PC-9 (cell line): ENCODE measurements around the gene ATP6V1A. TPM values are rescaled to one million over a fixed set of nuclear protein-coding genes. Genes with fewer than 3 reads are reported as not detected.

Experiments
- BruUV-seq: library from RNA; stranded (reverse); fragments of 400-500 nt; replicated peaks from 2 replicates; lab custom pipeline; 2021; lab: Mats Ljungman, UMichigan
- CTCF ChIA-PET: fragments of 300-600 bp; sonication (Branson Sonifier 250); formaldehyde crosslinking; loops from one replicate; lab custom pipeline; 2022; ENCODE audit warnings: antibody characterized with exemption; lab: Charles Lee
- POLR2A ChIA-PET: fragments of 300-600 bp; sonication (Branson Sonifier 250); formaldehyde crosslinking; loops from one replicate; lab custom pipeline; 2022; ENCODE audit warnings: antibody characterized with exemption; ENCODE audit not compliant: unreplicated experiment; lab: Charles Lee
- DNase-seq, 2 experiments: peaks; one replicate each; pipeline versions ENCODE4 v3.0.0 to v3.0.0-alpha.2; 2015 to 2022; ENCODE audit warnings: mixed read lengths in 1 of 2
- H2AFZ ChIP-seq: fragments of 200-600 bp; sonication (generic); 2 replicates; pipeline ENCODE4 v1.8.1; 2017; ENCODE audit warnings: antibody characterized with exemption
- H3F3A ChIP-seq: fragments of 200-600 bp; sonication (generic); 2 replicates; pipeline ENCODE4 v1.8.1; 2017; ENCODE audit warnings: antibody characterized with exemption, mild to moderate bottlenecking, low read depth; ENCODE audit not compliant: insufficient read depth
- H3K27ac ChIP-seq: fragments of 200-600 bp; sonication (generic); 2 replicates; pipeline ENCODE4 v1.6.1; 2016; ENCODE audit warnings: mixed run types
- H3K27me3 ChIP-seq: fragments of 200-600 bp; sonication (generic); 2 replicates; pipeline ENCODE4 v1.6.1; 2016; ENCODE audit warnings: low read depth, mixed run types; ENCODE audit not compliant: insufficient read depth
- H3K36me3 ChIP-seq: fragments of 200-600 bp; sonication (generic); 2 replicates; pipeline ENCODE4 v1.6.1; 2016; ENCODE audit warnings: low read depth, mixed run types
- H3K4me1 ChIP-seq: fragments of 200-600 bp; sonication (generic); replicated peaks from 2 replicates; pipeline ENCODE4 v1.6.1; 2016; ENCODE audit warnings: mixed run types; ENCODE audit not compliant: insufficient read depth
- H3K4me2 ChIP-seq: fragments of 200-600 bp; sonication (generic); 2 replicates; pipeline ENCODE4 v1.6.1; 2017; ENCODE audit warnings: mixed run types
- H3K4me3 ChIP-seq: fragments of 200-600 bp; sonication (generic); 2 replicates; pipeline ENCODE4 v1.6.1; 2016; ENCODE audit warnings: mixed run types
- H3K79me2 ChIP-seq: fragments of 200-600 bp; sonication (generic); 2 replicates; pipeline ENCODE4 v1.6.1; 2017; ENCODE audit warnings: low read depth, mixed run types
- H3K9me2 ChIP-seq: fragments of 200-600 bp; sonication (generic); 2 replicates; pipeline ENCODE4 v1.8.1; 2017; ENCODE audit warnings: mild to moderate bottlenecking; ENCODE audit not compliant: insufficient read depth
- H3K9me3 ChIP-seq: fragments of 200-600 bp; sonication (generic); 2 replicates; pipeline ENCODE4 v1.8.1; 2016; ENCODE audit warnings: low read depth; ENCODE audit not compliant: insufficient read depth
- H4K20me1 ChIP-seq: fragments of 200-600 bp; sonication (generic); 2 replicates; pipeline ENCODE4 v1.8.1; 2017; ENCODE audit not compliant: insufficient read depth
- EZH2 ChIP-seq: fragments of 200-600 bp; sonication (generic); IDR thresholded peaks from 2 replicates; pipeline ENCODE4 v1.8.0; 2017; ENCODE audit warnings: antibody characterized with exemption, low read depth
- intact Hi-C: fragments of 100-400 bp; cut with micrococcal nuclease; formaldehyde crosslinking; loops from one replicate; pipeline ENCODE4 v1.10.0; 2022; ENCODE audit not compliant: unreplicated experiment
- total RNA-seq: library from RNA; stranded (reverse); gene quantifications from 2 replicates; pipeline ENCODE4 v1.2.3, GENCODE V29; 2021
- TF ChIP-seq, protein P1 (sequence below): fragments of 200-600 bp; sonication (generic); conservative IDR thresholded peaks from 2 replicates; pipeline ENCODE4 v1.6.1; 2017; ENCODE audit warnings: mixed run types, antibody characterized with exemption, mild to moderate bottlenecking, moderate library complexity

The ATP6V1A gene
- total RNA-seq, 1 experiment from 2014 or later, result 75.1 TPM

DNA sequence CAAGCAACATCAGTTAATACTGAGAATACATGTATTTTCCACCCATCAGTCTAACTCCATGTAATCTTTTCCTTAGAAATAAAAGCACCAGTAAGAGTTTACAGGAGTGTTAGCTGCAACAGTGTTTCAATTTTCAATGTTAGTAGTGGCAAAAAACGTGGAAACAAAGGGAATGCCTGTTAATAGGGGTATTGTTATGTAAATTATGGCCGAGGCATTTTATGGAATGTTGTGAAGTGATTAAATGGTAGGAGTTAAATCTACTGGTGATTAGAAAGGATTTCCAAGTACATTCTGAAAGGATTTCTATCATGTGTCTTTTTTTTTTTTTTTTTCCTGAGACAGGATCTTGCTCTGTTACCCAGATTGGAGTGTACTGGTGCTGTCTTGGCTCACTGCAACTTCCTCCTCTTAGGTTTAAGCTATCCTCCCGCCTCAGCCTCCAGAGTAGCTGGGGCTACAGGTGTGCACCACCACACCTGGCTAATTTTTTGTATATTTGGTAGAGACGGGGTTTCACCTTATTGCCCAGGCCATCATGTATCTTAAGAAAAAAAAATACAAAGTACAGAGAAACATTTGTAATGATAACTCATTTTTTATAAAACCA is 6.6 kb downstream of the ATP6V1A start:
- Histone ChIP-seq H4K20me1 (no peaks in the 10 kb centered on the region), H3K4me3 (no peak overlapping the region), H3K4me2 (no peak overlapping the region), H3K4me1 (peaks cover 8% of the 10 kb centered on the region), H3K9me3 (no peaks in the 10 kb centered on the region; the same call in 1 of the 2 replicates), H3K27ac (no peak overlapping the region), H3K27me3 (no peaks in the 10 kb centered on the region), H3K9me2 (no peaks in the 10 kb centered on the region), H3K36me3 (no peaks in the 10 kb centered on the region), H3K79me2 (peaks cover 18% of the 10 kb centered on the region), H2AFZ (no peak overlapping the region), H3F3A (no peaks in the 10 kb centered on the region)
- intact Hi-C loops, result no loop called here
- POLR2A ChIA-PET, result no interaction called here
- CTCF ChIA-PET, result no interaction called here
- no peak for TF ChIP-seq EZH2
- TF ChIP-seq, protein P1, sequence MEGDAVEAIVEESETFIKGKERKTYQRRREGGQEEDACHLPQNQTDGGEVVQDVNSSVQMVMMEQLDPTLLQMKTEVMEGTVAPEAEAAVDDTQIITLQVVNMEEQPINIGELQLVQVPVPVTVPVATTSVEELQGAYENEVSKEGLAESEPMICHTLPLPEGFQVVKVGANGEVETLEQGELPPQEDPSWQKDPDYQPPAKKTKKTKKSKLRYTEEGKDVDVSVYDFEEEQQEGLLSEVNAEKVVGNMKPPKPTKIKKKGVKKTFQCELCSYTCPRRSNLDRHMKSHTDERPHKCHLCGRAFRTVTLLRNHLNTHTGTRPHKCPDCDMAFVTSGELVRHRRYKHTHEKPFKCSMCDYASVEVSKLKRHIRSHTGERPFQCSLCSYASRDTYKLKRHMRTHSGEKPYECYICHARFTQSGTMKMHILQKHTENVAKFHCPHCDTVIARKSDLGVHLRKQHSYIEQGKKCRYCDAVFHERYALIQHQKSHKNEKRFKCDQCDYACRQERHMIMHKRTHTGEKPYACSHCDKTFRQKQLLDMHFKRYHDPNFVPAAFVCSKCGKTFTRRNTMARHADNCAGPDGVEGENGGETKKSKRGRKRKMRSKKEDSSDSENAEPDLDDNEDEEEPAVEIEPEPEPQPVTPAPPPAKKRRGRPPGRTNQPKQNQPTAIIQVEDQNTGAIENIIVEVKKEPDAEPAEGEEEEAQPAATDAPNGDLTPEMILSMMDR, result no peak
- BruUV-seq, result no TSS peak
- no peak for DNase-seq

DNA sequence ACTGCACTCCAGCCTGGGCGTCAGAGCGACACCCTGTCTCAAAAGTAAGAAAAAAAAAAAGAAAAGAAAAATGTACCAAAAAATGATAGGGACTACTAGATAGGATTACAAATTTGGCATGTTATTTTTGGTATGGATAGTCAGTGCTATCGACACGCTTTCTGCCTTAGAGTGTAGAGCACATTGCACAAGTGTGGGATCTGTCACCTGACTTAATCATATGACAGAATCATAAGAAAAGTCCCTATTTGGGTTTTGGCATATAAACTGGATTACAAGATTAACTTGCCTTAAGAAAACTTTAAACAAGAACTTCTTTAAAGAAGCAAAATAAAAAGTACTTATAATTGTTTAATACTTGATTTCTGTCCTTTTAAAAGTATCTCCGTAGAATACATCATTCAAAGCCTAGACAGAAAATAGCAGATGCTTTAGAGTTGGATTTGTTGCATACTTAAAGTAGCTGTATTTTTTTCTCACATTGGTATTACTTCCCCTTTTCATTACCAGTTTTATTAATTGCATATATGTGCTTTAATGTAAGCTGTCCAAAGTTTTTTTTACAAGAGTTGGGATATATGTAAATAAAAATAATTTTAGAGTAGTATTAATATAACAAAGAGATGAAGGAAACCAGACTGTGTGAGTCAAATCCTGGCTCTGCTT is 7.8 kb downstream of the ATP6V1A start:
- no peaks in the 10 kb centered on the region for H3K27me3 ChIP-seq
- H4K20me1 ChIP-seq, result no peaks in the 10 kb centered on the region
- no peaks in the 10 kb centered on the region for H3K9me2 ChIP-seq
- CTCF ChIA-PET, result no interaction called here
- H2AFZ ChIP-seq, result no peak overlapping the region
- H3K4me3 ChIP-seq, result no peak overlapping the region
- H3K4me1 ChIP-seq, result no peaks in the 10 kb centered on the region
- no peaks in the 10 kb centered on the region for H3F3A ChIP-seq
- no peak overlapping the region for H3K27ac ChIP-seq
- no peak overlapping the region for H3K4me2 ChIP-seq
- intact Hi-C loops, result no loop called here
- H3K79me2 ChIP-seq, result peaks cover 7% of the 10 kb centered on the region; the same call in 1 of the 2 replicates
- POLR2A ChIA-PET, result no interaction called here
- H3K36me3 ChIP-seq, result no peaks in the 10 kb centered on the region
- H3K9me3 ChIP-seq, result no peaks in the 10 kb centered on the region; the same call in 1 of the 2 replicates
- no TSS peak for BruUV-seq
- TF ChIP-seq, protein P1, result no peak
- TF ChIP-seq EZH2, result no peak
- DNase-seq, result no peak

DNA sequence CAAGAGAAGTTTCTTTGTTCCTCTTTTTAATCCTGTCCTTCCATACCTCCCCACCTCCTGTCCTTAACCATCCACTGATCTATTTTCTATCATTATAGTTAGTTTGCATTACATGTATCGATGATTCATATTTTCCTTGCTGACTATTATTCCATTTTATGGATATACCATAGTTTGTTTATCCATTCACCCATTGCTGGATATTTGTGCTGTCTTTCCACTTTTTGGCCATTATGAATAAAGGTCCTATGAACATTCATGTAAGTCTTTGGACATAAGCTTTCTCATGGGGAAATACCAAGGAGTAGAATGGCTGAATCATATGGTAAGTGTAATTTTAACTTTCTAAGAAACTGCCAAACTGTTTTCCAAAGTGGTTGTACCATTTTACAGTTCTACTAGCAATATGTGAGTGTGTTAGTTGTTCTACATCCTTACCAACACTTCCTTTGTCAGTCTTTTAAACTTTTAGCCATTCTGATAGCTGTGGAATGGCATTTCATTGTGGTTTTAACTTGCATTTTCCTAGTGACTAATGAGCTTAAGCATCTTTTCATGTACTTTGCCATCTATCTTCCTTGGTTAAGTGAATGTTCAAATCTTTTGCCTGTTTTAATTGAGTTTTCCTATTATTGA is 11.7 kb downstream of the ATP6V1A start:
- Histone ChIP-seq H3K9me3 (no peaks in the 10 kb centered on the region; the same call in 1 of the 2 replicates), H3K36me3 (no peaks in the 10 kb centered on the region), H4K20me1 (no peaks in the 10 kb centered on the region), H3K4me3 (no peak overlapping the region), H3F3A (no peaks in the 10 kb centered on the region), H3K27ac (no peak overlapping the region), H3K4me1 (no peaks in the 10 kb centered on the region), H3K27me3 (no peaks in the 10 kb centered on the region), H2AFZ (no peak overlapping the region), H3K4me2 (no peak overlapping the region), H3K79me2 (no peaks in the 10 kb centered on the region; the same call in 1 of the 2 replicates), H3K9me2 (no peaks in the 10 kb centered on the region)
- CTCF ChIA-PET, result interaction anchor here (0.6 kb wide), 1 partner anchor 631 kb away, joined by 3 read pairs; no protein-coding TSS in a partner anchor
- TF ChIP-seq, protein P1, result no peak
- no peak for TF ChIP-seq EZH2
- POLR2A ChIA-PET, result no interaction called here
- no peak for DNase-seq
- BruUV-seq, result no TSS peak
- intact Hi-C loops, result no loop called here
